Lower lobe of right lung (tissue), 2 donors: ENCODE data around the gene NR1H4. TPM values are rescaled to one million over a fixed set of nuclear protein-coding genes. Genes with fewer than 3 reads are reported as not detected.

Experiments used
- ATAC-seq, 2 donors: fragments of 200-7000 bp; cut with Tn5 transposase; one replicate each; pipeline ENCODE4 v1.9.1; 2020 to 2022; ENCODE audit warnings: mild to moderate bottlenecking in 2 of 2, moderate library complexity in 2 of 2
- DNase-seq: peaks from one replicate; pipeline ENCODE4 v3.0.0-alpha.2; 2020
- H3K27ac ChIP-seq: fragments of 200-600 bp; one replicate; pipeline ENCODE4 v1.8.0; 2022
- H3K27me3 ChIP-seq: fragments of 200-600 bp; one replicate; pipeline ENCODE4 v1.8.0; 2022; ENCODE audit warnings: low read depth
- H3K36me3 ChIP-seq: fragments of 200-600 bp; one replicate; pipeline ENCODE4 v1.8.0; 2022; ENCODE audit warnings: mild to moderate bottlenecking
- H3K4me1 ChIP-seq: fragments of 200-600 bp; one replicate; pipeline ENCODE4 v1.8.0; 2022
- H3K4me3 ChIP-seq: fragments of 200-600 bp; one replicate; pipeline ENCODE4 v1.8.0; 2022; ENCODE audit warnings: mild to moderate bottlenecking
- H3K9me3 ChIP-seq: fragments of 200-600 bp; one replicate; pipeline ENCODE4 v1.8.0; 2022
- CTCF ChIP-seq: fragments of 200-600 bp; IDR thresholded peaks from one replicate; pipeline ENCODE4 v1.8.0; 2022; ENCODE audit warnings: antibody characterized with exemption, mild to moderate bottlenecking
- intact Hi-C: fragments of 100-400 bp; cut with DNase I; formaldehyde crosslinking; loops from one replicate; pipeline ENCODE4 v1.11.0; 2022
- total RNA-seq: library from RNA; stranded (reverse); fragmentation: NEBNext Ultra II Directional; extraction: Animal tissue kit (Norgen Biotek cat#: 25700); gene quantifications from one replicate; pipeline ENCODE4 v1.2.1, GENCODE V29; 2021
- donor health status: DM: no; HTN: yes; CAD: no; lungs with severe emphysema.

The NR1H4 gene
- total RNA-seq, 1 donor from 2014 or later: not detected

GRCh38 chr12:100445081-100445481, 28.6 kb upstream of the NR1H4 start:
- Histone ChIP-seq H3K9me3 (no peaks in the 10 kb centered on the region), H3K4me1 (no peaks in the 10 kb centered on the region), H3K27me3 (peaks cover 10% of the 10 kb centered on the region), H3K27ac (no peak overlapping the region), H3K36me3 (no peaks in the 10 kb centered on the region), H3K4me3 (no peak overlapping the region)
- DNase-seq (no peak), ATAC-seq (no peak)
- no peak for TF ChIP-seq CTCF
- intact Hi-C loops: no loop called here

GRCh38 chr12:100447381-100447780, 26.3 kb upstream of the NR1H4 start:
- no peaks in the 10 kb centered on the region for H3K36me3 ChIP-seq
- no peaks in the 10 kb centered on the region for H3K9me3 ChIP-seq
- ATAC-seq (no peak), DNase-seq (no peak)
- peaks cover 10% of the 10 kb centered on the region for H3K27me3 ChIP-seq
- no peak overlapping the region for H3K4me3 ChIP-seq
- TF ChIP-seq CTCF: no peak
- no peak overlapping the region for H3K27ac ChIP-seq
- H3K4me1 ChIP-seq: no peaks in the 10 kb centered on the region
- intact Hi-C loops: no loop called here

- ATAC-seq (no peak), DNase-seq (no peak)
- Histone ChIP-seq H3K9me3 (no peaks in the 10 kb centered on the region), H3K4me3 (no peak overlapping the region), H3K27me3 (peaks cover 10% of the 10 kb centered on the region), H3K27ac (no peak overlapping the region), H3K36me3 (no peaks in the 10 kb centered on the region), H3K4me1 (no peaks in the 10 kb centered on the region)
- intact Hi-C loops: no loop called here
- TF ChIP-seq CTCF: no peak
Measured at GRCh38 chr12:100448656-100449055, 25.0 kb upstream of the NR1H4 start.

GRCh38 chr12:100450735-100451134, 22.9 kb upstream of the NR1H4 start:
- ATAC-seq: no peak
- no peaks in the 10 kb centered on the region for H3K36me3 ChIP-seq
- H3K27ac ChIP-seq: no peak overlapping the region
- H3K9me3 ChIP-seq: no peaks in the 10 kb centered on the region
- no peak for DNase-seq
- H3K4me1 ChIP-seq: no peaks in the 10 kb centered on the region
- intact Hi-C loops: no loop called here
- H3K4me3 ChIP-seq: no peak overlapping the region
- no peak for TF ChIP-seq CTCF
- H3K27me3 ChIP-seq: peaks cover 10% of the 10 kb centered on the region

GRCh38 chr12:100453951-100454350, 19.7 kb upstream of the NR1H4 start:
- Histone ChIP-seq H3K27me3 (no peaks in the 10 kb centered on the region), H3K4me1 (no peaks in the 10 kb centered on the region), H3K9me3 (no peaks in the 10 kb centered on the region), H3K4me3 (no peak overlapping the region), H3K36me3 (no peaks in the 10 kb centered on the region), H3K27ac (no peak overlapping the region)
- intact Hi-C loops: no loop called here
- no peak for TF ChIP-seq CTCF
- no peak for DNase-seq
- no peak for ATAC-seq

- no peaks in the 10 kb centered on the region for H3K9me3 ChIP-seq
- DNase-seq (no peak), ATAC-seq (no peak)
- peaks cover 5% of the 10 kb centered on the region for H3K27me3 ChIP-seq
- H3K4me3 ChIP-seq: no peak overlapping the region
- no peaks in the 10 kb centered on the region for H3K36me3 ChIP-seq
- no peak overlapping the region for H3K27ac ChIP-seq
- TF ChIP-seq CTCF: no peak
- intact Hi-C loops: no loop called here
- no peaks in the 10 kb centered on the region for H3K4me1 ChIP-seq
Measured at GRCh38 chr12:100455896-100456295, 17.8 kb upstream of the NR1H4 start.
